MM.1S (cell line): Measurements from ENCODE around the gene STRA6.

Source experiments
- CTCF ChIP-seq: fragments of 300-600 bp; sonication (generic); IDR thresholded peaks from 2 replicates; pipeline ENCODE4 v1.5.1; 2016; ENCODE audit warnings: antibody characterized with exemption, low read length, mixed read lengths
- EZH2 ChIP-seq: fragments of 300-600 bp; sonication (generic); optimal IDR thresholded peaks from 2 replicates; pipeline ENCODE3; 2017; ENCODE audit warnings: low read depth, mild to moderate bottlenecking, antibody characterized with exemption, low read length, mixed read lengths

- no peak for TF ChIP-seq CTCF
- no peak for TF ChIP-seq EZH2
These were observed 4.3 kb upstream of the STRA6 start for GRCh38 chr15:74206801-74207281.
